HG02973 (cell line): ENCODE results near the gene PRSS38.

Source experiments
- ATAC-seq: cut with Tn5 transposase; IDR thresholded peaks from one replicate; pipeline ENCODE4 v1.9.1; 2021; ENCODE audit warnings: moderate library complexity; ENCODE audit not compliant: unreplicated experiment

Gene PRSS38

DNA sequence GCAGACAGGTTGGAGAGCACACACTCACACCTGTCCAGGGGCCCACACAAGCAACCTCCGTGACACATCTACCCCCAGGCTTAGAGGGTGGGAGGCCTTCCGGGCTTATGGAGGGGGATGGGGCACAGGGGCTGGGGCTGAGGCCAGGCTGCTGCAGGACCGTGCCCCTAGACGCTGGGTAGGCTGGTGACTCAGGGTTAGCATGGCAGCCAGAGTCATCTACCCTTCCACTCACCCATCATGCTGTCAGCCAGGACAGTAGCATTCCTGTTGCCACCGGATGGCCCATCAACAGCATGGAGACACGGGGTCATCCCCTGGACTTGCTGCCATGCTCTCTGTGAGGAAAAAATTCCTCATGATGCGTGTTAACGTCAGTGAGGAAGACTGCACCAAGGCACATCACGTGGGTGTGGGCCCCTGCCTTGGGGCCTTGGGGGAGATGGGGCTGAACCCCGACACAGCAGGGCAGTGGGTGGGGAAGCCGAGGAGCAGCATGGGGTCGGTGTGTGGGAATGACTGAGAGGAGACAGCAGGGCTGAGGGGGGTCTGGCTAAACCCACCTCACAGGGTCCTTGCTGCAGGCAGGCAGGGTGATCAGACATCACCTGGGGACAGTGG lies 79.5 kb downstream of the PRSS38 start:
- no peak for ATAC-seq
